Erythroblast (primary cell): ENCODE measurements around the gene STAT5B.

ENCODE experiments used
- DNase-seq, 2 experiments: peaks; one replicate each; lab custom pipeline; 2025; lab: John Stamatoyannopoulos, UW
- GATA1 ChIP-seq: IDR thresholded peaks from 2 replicates; pipeline ENCODE4 v1.6.1; 2011; ENCODE audit warnings: low read depth, mild to moderate bottlenecking, control low read depth, low read length, moderate library complexity
- POLR2A ChIP-seq: IDR thresholded peaks from 2 replicates; pipeline ENCODE4 v1.6.1; 2011; ENCODE audit warnings: mild to moderate bottlenecking, low read length

The STAT5B gene

DNA sequence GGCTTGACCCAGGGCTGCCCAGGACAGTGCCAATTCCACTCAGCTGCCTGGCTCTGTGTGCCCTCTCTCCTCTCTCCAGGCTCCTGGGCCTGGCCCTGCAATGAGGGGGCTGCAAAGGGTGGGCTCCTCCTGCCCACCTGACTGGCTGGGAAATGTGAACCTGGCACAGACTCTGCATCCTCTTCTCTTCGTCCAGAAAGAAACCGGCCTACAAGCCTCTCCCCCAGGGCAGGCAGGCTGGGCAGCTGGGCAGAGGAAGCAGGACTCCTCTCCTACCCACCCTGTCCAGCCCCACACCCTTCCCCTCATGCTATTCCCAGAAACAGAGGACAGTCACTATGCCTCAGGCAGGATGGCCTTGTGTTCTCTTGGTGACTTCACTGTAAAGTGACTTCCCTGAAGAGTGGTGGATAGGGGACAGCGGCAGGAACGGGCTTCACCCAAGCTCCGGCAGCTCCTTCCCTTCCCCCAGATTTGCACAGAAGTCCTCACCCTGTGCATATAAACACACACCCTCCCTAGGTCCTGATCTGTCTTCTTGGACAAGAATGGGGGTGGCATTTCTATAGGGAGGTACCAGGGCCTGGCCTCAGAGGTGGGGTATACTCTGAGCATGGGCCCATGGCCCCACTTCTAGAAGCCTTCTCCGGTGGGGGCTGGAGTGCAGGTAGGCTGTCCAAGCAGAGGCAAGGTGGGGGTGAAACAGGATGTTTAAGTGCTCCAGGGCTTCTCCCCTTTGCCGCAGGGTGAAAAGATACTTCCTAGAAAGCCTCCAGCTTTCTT lies 7.2 kb upstream of the STAT5B start:
- no peak for DNase-seq

DNA sequence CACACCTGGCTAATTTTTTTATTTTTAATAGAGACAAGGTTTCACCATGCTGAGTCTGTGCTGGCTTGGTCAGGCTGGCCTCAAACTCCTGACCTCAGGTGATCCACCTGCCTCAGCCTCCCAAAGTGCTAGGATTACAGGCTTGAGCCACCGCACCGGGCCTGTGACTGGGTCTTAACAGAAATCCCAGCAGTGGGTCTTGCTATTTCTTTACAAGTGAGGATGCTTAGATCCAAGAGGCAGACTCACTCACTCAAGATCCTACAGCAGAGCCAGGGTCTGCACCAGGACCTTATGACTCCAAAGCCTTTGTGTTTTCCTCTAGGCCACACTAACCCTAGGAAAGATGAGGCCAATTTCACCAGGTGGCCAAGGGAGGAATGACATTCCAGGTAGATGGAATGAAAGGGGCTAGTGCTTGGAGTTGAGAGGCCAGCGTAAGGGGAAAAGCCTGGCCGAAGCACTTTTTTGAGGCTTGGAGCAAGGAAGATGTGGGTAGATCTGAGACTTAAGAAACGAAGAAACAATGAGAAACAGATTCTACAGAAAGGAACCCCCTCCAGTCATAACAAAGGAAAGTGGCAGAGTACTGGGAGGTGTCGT lies 6.4 kb upstream of the STAT5B start:
- DNase-seq, result no peak
- TF ChIP-seq GATA1 (no peak), POLR2A (no peak)

More for the DNA sequence above, 7.2 kb upstream of the STAT5B start:
- no peak for TF ChIP-seq GATA1
- TF ChIP-seq POLR2A, result no peak

DNA sequence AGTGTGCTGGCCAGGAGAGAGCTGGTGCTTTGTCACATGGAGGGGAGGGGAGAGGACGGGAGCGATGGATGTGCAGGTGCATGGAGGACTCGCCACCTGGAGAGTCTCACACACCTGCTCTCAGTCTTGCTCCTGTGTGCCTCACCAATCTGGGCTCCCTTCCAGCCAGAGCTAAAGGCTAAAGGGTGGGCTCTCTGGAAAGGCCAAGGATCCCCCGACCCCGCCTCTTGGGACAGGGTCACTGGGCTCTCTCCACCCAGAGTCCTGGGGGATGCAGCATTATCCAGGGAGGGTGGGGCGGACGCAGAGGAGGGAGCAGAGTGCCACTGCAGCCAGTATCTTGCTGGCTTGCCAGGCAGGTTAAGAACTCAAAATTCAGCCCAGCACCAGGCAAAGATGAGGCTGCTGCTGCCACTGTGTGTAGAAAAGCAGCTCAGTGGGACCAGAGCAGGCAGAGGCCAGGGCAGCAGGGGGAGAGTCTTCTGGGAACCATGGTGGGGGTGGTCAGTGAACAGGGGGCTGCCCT lies 5.4 kb upstream of the STAT5B start:
- TF ChIP-seq POLR2A (no peak), GATA1 (no peak)
- no peak for DNase-seq

DNA sequence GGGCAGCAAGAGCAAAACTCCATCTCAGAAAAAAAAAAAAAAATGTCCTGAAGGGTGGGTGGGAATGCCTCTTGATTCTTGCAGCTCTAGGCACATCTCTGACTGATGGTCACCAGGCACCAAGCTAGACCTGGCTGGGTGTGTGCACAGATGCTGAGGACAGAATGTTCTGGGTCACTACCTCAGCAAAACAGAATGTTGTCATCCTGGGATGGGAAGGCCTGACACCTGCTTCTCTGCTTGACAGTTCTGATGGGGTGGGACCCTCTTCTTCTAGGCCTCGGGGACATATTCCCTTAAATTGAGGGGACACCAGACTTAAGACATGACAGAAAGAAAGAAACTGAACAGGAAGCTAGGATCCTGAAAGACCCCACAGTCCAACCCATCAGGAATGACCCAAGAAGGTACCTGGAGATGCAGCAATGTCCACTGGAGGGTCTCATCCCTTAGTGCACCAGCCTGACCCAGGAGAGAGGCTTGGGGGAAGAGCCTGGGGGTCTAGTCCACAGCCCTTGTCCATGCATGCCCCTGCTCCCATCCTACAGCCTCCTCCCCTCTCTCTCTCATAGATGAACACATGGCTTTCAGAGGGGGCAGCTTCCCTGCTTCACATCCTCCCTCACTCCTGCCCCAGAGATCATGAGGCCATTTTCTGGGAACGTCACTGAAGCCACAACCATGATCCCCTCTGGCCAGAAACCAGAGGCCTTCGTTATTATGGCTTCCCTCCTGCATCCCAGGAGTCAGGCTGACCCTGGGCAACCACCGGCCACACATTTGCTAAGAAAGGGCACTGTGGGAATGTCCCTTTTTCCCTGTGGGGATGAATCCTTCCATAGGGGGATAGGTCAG lies 3.8 kb upstream of the STAT5B start:
- TF ChIP-seq GATA1, result no peak
- TF ChIP-seq POLR2A, result no peak
- DNase-seq, result no peak

DNA sequence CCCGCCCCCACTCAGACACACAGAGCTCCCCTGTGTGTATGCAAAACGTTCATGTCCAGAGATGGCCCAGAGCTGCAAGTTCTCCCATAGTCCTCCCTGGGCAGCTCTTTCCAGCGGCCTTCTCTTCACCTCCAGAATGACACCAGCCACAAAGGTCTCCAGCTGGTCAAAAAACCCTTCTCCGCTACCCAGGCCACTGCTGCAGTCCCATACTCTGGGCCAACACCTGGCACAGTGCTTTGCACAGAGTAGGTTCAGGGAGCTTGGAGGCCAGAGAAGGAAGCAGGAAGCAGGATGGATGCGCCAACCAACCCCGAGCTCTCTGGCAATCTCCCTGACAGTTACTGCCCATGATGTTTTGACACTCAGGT lies 1.1 kb upstream of the STAT5B start:
- TF ChIP-seq POLR2A, result no peak
- TF ChIP-seq GATA1, result no peak
- DNase-seq, result no peak

DNA sequence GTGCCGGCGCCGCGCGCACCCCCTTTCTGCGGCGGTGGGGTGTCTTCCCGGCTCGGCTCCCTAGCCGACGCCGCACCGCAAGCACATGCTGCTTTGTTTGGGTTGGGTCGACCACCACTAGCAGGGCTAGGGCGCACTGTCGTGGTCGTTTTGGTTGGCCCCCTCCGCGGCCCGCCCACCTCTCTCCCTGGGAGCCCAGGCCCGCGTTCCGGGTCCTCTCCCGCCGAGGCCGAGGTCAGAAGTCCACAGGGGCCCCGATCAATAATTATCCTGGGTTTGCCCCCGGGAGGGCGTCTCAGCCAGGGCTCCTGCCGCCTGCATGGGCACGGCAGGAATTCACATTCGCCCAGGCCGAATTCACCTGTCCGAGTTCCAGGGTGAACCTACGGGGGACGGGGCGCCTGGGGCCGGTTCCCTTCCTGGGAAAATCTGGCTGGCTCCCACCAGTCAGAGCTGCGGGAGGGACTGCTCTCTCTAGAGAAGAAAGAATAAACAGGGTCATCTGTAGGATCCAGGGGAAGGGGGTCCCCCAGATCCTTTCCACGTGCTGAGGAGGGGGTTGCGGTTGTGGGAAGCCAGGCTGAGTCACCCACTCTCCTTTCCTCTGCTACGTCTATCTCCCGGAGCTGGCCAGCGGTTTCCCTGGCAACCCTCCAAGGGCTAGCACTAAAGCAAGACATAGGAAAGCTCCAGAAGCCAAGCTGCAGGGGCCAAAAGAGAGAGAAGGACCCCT lies 584 bp upstream of the STAT5B start:
- peak; percentile 66 to 72 for DNase-seq
- TF ChIP-seq GATA1, result no peak
- no peak for TF ChIP-seq POLR2A

DNA sequence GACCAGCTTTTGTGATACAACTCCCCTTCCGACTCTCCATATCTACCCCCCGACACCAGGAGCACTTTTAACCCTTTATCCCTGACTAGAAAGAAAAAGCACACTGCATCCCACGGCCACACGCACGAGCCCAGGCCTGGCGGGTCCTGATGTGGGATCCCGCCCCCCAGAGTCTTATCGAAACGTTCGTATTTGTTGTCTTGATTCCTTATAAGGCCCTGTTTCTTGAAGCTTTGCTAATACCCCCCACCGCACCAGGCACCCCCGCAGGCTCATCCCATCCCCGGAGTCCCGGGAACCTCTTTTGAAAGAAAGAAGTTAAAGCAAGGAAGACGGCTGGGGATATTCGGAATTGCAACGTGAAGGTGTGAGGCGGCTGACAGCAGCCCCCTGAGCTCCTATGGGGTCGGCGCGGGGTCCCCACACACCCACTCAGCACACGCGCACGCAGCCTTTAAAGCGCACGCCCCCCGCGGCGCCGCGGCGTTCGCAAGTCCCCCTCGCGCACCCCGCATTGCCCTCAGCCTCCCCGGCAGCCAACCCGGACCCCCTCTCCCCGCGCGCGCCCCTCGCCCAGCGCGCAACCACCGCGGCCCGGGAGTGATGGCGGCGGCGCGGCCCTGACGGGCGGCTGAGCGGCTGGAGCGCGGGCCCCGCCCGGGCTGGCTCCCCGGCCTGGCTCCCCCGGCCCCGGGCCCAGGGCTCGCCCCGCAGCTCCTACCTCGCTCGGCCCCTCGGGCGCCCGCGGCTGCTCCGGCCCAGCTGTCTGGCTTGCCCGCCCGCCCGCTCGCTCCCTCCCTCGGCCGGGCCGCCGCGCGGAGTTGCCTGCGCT lies 448 bp downstream of the STAT5B start:
- peak; percentile 90 to 91 for DNase-seq
- TF ChIP-seq GATA1, result no peak
- peak; percentile 79 for TF ChIP-seq POLR2A

DNA sequence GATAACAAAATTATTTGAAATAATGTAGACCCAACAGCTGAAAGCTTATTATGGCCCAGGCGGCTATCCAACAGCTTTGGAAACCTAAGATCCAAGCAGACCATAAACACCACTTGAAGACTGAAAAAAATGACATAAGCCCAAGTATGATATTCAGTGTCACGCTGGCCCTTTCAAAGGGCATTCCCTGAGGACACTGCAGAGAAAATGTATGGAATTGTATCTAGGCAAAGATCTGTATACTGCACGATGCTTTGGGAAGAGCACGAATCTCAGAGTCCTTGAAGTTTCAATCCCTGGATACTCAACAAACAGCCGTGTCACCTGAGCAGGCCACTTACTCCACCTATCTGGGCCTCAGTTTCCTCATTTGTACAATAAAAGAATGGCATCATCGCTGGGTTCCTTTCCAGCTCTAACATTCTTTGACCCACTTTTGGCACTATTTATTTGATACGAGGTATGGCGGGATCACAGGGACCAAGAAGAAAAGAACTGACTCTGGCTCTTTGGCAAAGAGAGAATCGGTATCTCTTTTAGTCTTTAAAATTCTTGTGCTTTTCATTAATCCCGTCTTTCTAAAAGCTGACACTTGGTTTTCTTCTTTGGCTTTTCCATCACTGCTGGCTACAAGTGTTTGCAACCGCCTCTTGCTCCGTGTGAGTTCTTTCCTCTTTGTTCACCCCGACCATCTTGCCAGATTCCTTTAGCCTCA lies 1.2 kb downstream of the STAT5B start:
- TF ChIP-seq GATA1, result no peak
- no peak for TF ChIP-seq POLR2A
- DNase-seq, result peak; percentile 31 to 74

DNA sequence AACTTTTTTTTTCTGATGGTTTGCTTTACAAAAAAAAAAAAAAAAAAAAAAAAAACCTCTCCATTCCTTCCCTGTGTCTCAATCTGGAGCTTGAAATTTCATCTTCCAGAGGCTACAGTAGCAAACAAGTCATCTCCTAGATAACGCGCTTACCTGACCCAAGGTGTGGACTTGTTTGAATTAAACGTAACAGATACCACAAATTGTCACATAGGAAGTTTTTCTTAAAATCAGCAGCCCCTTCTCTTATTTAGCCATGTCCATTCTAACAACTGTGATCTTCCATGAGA lies 2.0 kb downstream of the STAT5B start:
- TF ChIP-seq GATA1, result no peak
- no peak for TF ChIP-seq POLR2A
- peak in 1 of 2 experiments; percentile 64 for DNase-seq

DNA sequence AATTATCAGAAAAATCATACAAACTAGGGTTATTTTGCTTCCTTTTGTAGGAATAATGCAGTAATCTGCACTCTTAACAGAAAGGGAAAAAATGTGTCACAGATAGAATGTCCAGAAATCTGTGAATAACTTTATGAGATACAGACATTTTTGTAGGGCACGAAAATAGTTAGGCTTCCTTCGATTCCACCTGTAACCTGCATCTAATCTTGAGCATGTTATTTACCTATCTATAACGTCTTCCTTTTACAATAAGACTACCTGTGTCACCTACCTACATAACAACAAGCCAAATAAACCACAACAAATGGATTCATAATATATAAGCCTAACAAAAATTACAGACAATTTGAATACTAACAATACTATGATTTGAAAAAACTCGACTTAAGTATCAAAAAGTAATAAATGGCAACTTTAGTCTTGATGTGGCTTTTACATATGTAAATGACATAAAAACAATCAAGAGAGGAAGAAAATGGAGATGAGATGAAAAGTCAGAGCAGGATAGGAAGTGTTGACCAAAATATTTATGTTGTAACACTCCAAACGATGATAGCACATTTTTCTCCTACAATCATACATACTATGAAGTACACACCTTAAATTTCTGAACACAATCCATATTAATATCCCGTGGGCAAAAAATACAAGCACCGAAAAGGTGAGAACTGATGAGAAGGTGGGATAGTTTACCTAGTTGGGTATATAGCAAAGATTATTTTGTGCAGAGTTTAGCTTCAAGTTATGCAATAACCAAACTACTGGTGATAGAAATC lies 2.5 kb downstream of the STAT5B start:
- TF ChIP-seq POLR2A (peak; percentile 20), GATA1 (no peak)
- peak in 1 of 2 experiments; percentile 65 for DNase-seq
